ENCODE data around the gene SLFN12L. TPM values are rescaled to one million over a fixed set of nuclear protein-coding genes. Genes with fewer than 3 reads are reported as not detected.
"Not testable (repeated sequence)": the region's sequence is repeated elsewhere in the genome, so short reads cannot be mapped to it uniquely, and the experiment has no call there.

SLFN12L gene
- total RNA-seq, 1 experiment from 2014 or later = not detected

- Histone ChIP-seq H3K79me2 (ENCODE audit: low read depth) (no peaks in the 10 kb centered on the region), H3K9me2 (ENCODE audit: insufficient read depth) (no peaks in the 10 kb centered on the region), H3F3A (ENCODE audit: insufficient read depth, low read depth) (no peaks in the 10 kb centered on the region), H3K27ac (no peak overlapping the region), H3K4me3 (no peak overlapping the region), H3K4me1 (replicated peaks; ENCODE audit: insufficient read depth) (no peaks in the 10 kb centered on the region), H2AFZ (no peak overlapping the region), H3K9me3 (ENCODE audit: insufficient read depth, low read depth) (no peaks in the 10 kb centered on the region), H4K20me1 (ENCODE audit: insufficient read depth) (no peaks in the 10 kb centered on the region), H3K36me3 (ENCODE audit: low read depth) (no peaks in the 10 kb centered on the region), H3K27me3 (ENCODE audit: insufficient read depth, low read depth) (peaks cover 28% of the 10 kb centered on the region), H3K4me2 (no peak overlapping the region)
- intact Hi-C loops (cut with micrococcal nuclease; ENCODE audit: unreplicated experiment) = no loop called here
- DNase-seq = no peak
- no TSS peak for BruUV-seq (replicated peaks)
- POLR2A ChIA-PET (ENCODE audit: unreplicated experiment) = no interaction called here
- TF ChIP-seq CTCF (conservative IDR thresholded peaks at IDR 0.05) (no peak), EZH2 (IDR thresholded peaks at IDR 0.05; ENCODE audit: low read depth) (no peak)
- CTCF ChIA-PET = no interaction called here
Observed at GRCh38 chr17:35523296-35523695, 14.2 kb downstream of the SLFN12L start.

GRCh38 chr17:35521654-35522256 lies 15.7 kb downstream of the SLFN12L start:
- peaks cover 42% of the 10 kb centered on the region for H3K27me3 ChIP-seq (ENCODE audit: insufficient read depth, low read depth)
- H4K20me1 ChIP-seq (ENCODE audit: insufficient read depth); H3F3A ChIP-seq (ENCODE audit: insufficient read depth, low read depth); DNase-seq; intact Hi-C loops (cut with micrococcal nuclease; ENCODE audit: unreplicated experiment); POLR2A ChIA-PET (ENCODE audit: unreplicated experiment); H3K4me3 ChIP-seq; H3K79me2 ChIP-seq (ENCODE audit: low read depth); BruUV-seq (replicated peaks); H2AFZ ChIP-seq; H3K27ac ChIP-seq; H3K9me2 ChIP-seq (ENCODE audit: insufficient read depth); H3K4me2 ChIP-seq; H3K9me3 ChIP-seq (ENCODE audit: insufficient read depth, low read depth); H3K36me3 ChIP-seq (ENCODE audit: low read depth); H3K4me1 ChIP-seq (replicated peaks; ENCODE audit: insufficient read depth): not testable (repeated sequence)
- CTCF ChIA-PET = interaction anchor here (0.6 kb wide), 1 partner anchor 57 kb away, joined by 5 read pairs; the partner anchor contains the start of gene PEX12

DNA sequence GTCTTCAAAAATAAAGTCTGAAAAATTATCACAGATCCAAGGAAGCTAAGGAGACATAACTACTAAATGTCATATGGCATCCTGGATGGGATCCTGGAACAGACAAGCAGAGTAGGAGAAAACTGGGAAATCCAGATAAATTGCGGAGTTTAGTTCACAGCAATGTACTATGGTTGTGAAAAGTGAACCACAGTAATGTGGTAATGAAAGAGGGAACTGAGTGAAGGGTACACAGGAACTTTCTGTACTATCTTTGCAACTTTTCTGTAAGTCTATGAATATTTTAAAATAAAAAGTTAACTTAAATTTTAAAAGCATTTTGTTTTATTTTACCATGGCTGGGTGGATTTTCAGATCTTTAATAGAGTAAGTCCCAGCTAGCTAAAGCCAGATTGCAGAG lies 16.3 kb downstream of the SLFN12L start:
- Histone ChIP-seq H3K27ac (no peak overlapping the region), H3K9me2 (ENCODE audit: insufficient read depth) (no peaks in the 10 kb centered on the region), H3F3A (ENCODE audit: insufficient read depth, low read depth) (no peaks in the 10 kb centered on the region), H3K9me3 (ENCODE audit: insufficient read depth, low read depth) (no peaks in the 10 kb centered on the region), H3K79me2 (ENCODE audit: low read depth) (no peaks in the 10 kb centered on the region), H4K20me1 (ENCODE audit: insufficient read depth) (no peaks in the 10 kb centered on the region), H3K4me1 (replicated peaks; ENCODE audit: insufficient read depth) (no peaks in the 10 kb centered on the region), H2AFZ (no peak overlapping the region), H3K27me3 (ENCODE audit: insufficient read depth, low read depth) (peaks cover 39% of the 10 kb centered on the region; the same call in 1 of the 2 replicates), H3K4me2 (no peak overlapping the region), H3K36me3 (ENCODE audit: low read depth) (no peaks in the 10 kb centered on the region), H3K4me3 (no peak overlapping the region)
- no TSS peak for BruUV-seq (replicated peaks)
- DNase-seq = no peak
- TF ChIP-seq CTCF (conservative IDR thresholded peaks at IDR 0.05) (no peak), EZH2 (IDR thresholded peaks at IDR 0.05; ENCODE audit: low read depth) (no peak)
- intact Hi-C loops (cut with micrococcal nuclease; ENCODE audit: unreplicated experiment) = no loop called here
- ChIA-PET CTCF (no interaction called here), POLR2A (ENCODE audit: unreplicated experiment) (no interaction called here)

- Histone ChIP-seq H3K9me3 (ENCODE audit: insufficient read depth, low read depth) (no peaks in the 10 kb centered on the region), H3K36me3 (ENCODE audit: low read depth) (no peaks in the 10 kb centered on the region), H2AFZ (no peak overlapping the region), H3K27me3 (ENCODE audit: insufficient read depth, low read depth) (peaks cover 41% of the 10 kb centered on the region; the same call in 1 of the 2 replicates), H3K9me2 (ENCODE audit: insufficient read depth) (no peaks in the 10 kb centered on the region), H3K27ac (no peak overlapping the region), H3F3A (ENCODE audit: insufficient read depth, low read depth) (no peaks in the 10 kb centered on the region), H3K4me1 (replicated peaks; ENCODE audit: insufficient read depth) (no peaks in the 10 kb centered on the region), H3K4me2 (no peak overlapping the region), H4K20me1 (ENCODE audit: insufficient read depth) (no peaks in the 10 kb centered on the region), H3K4me3 (no peak overlapping the region), H3K79me2 (ENCODE audit: low read depth) (no peaks in the 10 kb centered on the region)
- intact Hi-C loops (cut with micrococcal nuclease; ENCODE audit: unreplicated experiment) = no loop called here
- DNase-seq = no peak
- ChIA-PET POLR2A (ENCODE audit: unreplicated experiment) (no interaction called here), CTCF (no interaction called here)
- BruUV-seq (replicated peaks) = no TSS peak
- no peak for TF ChIP-seq CTCF (conservative IDR thresholded peaks at IDR 0.05)
- TF ChIP-seq EZH2 (IDR thresholded peaks at IDR 0.05; ENCODE audit: low read depth) = no peak
Observed at GRCh38 chr17:35519906-35520442, 17.5 kb downstream of the SLFN12L start.
